Vagina (tissue), 2 donors: ENCODE measurements around the gene EXOC3.

Experiments used
- CTCF ChIP-seq, 3 experiments: fragments of 450-650 bp in 2 of 3; fragments of 200-600 bp in 1 of 3; sonication (generic) in 1 of 3; IDR thresholded peaks; one replicate each; pipeline ENCODE4 v1.5.1; 2017 to 2019; ENCODE audit warnings: antibody characterized with exemption in 3 of 3, mild to moderate bottlenecking in 2 of 3, moderate library complexity in 2 of 3
- POLR2A ChIP-seq, 2 donors: fragments of 450-650 bp; IDR thresholded peaks; one replicate each; pipeline ENCODE4 v1.6.1; 2017; ENCODE audit warnings: antibody characterized with exemption in 2 of 2, mild to moderate bottlenecking in 2 of 2, moderate library complexity in 2 of 2
- POLR2AphosphoS5 ChIP-seq, 2 donors: sonication (generic); formaldehyde crosslinking; IDR thresholded peaks; one replicate each; pipeline ENCODE4 v1.9.0; 2017; ENCODE audit warnings: antibody characterized with exemption in 2 of 2, mild to moderate bottlenecking in 2 of 2, low read depth in 1 of 2; ENCODE audit not compliant: insufficient read depth in 1 of 2

- TF ChIP-seq CTCF (IDR thresholded peaks at IDR 0.05): no peak
- no peak for TF ChIP-seq POLR2A (IDR thresholded peaks at IDR 0.05)
- TF ChIP-seq POLR2AphosphoS5 (IDR thresholded peaks at IDR 0.05; ENCODE audit: insufficient read depth in 1 of 2, low read depth in 1 of 2): peak; percentile 5 to 18
Measured at GRCh38 chr5:400282-401145, 42.5 kb upstream of the EXOC3 start.
